Esophagus squamous epithelium (tissue), 5 donors: ENCODE data around the gene SLC6A2. TPM values are rescaled to one million over a fixed set of nuclear protein-coding genes. Genes with fewer than 3 reads are reported as not detected.
A peak's percentile ranks its signal among the peaks of the same experiment; 100 is the strongest.

ENCODE experiments used
- DNase-seq: peaks from one replicate; lab custom pipeline; 2025; lab: John Stamatoyannopoulos, UW
- H3K27ac ChIP-seq, 4 donors: fragments of 200-600 bp; sonication (generic); one replicate each; pipeline ENCODE4 v1.5.1; 2016 to 2019; ENCODE audit warnings: mild to moderate bottlenecking in 1 of 4
- H3K27me3 ChIP-seq, 4 donors: fragments of 200-600 bp; sonication (generic); 1 replicate in 3 of 4; 2 replicates in 1 of 4; pipeline versions ENCODE4 v1.5.1 to v1.6.0; 2017 to 2021; ENCODE audit warnings: antibody characterized with exemption in 1 of 4
- H3K36me3 ChIP-seq, 3 donors: fragments of 200-600 bp; sonication (generic); one replicate each; pipeline ENCODE4 v1.5.1; 2016 to 2019
- H3K4me1 ChIP-seq, 3 donors: fragments of 200-600 bp; sonication (generic); one replicate each; pipeline ENCODE4 v1.5.1; 2017 to 2019
- H3K4me3 ChIP-seq, 4 donors: fragments of 200-600 bp; sonication (generic); 1 replicate in 3 of 4; 2 replicates in 1 of 4; pipeline ENCODE4 v1.5.1; 2016 to 2019; ENCODE audit warnings: mild to moderate bottlenecking in 2 of 4, moderate library complexity in 1 of 4
- H3K9me3 ChIP-seq, 3 donors: fragments of 200-600 bp; sonication (generic); one replicate each; pipeline ENCODE4 v1.5.1; 2016 to 2019
- POLR2A ChIP-seq, 4 donors: fragments of 450-650 bp; IDR thresholded peaks; one replicate each; pipeline ENCODE4 v1.6.1; 2017; ENCODE audit warnings: antibody characterized with exemption in 4 of 4, mild to moderate bottlenecking in 4 of 4, moderate library complexity in 3 of 4
- WGBS, 2 donors: methylation state at CpG; one replicate each; pipeline ENCODE4 v1.1.5; 2018; 5-methylcytosine and 5-hydroxymethylcytosine counted together
- intact Hi-C: fragments of 100-400 bp; cut with DNase I; formaldehyde crosslinking; loops from one replicate; pipeline ENCODE4 v1.15.0; 2022
- total RNA-seq, 4 donors: library from RNA; depleted of rRNA; stranded (reverse); fragments of >200 nt; gene quantifications; one replicate each; pipeline ENCODE4 v1.1.0, GENCODE V29; 2016
- TF ChIP-seq, protein P1 (sequence below), 6 experiments: fragments of 450-650 bp in 4 of 6; fragments of 200-600 bp in 2 of 6; sonication (generic) in 2 of 6; IDR thresholded peaks; one replicate each; pipeline ENCODE4 v1.5.1; 2016 to 2019; ENCODE audit warnings: antibody characterized with exemption in 6 of 6, mild to moderate bottlenecking in 4 of 6, moderate library complexity in 4 of 6
- donor health status: DM: yes; HTN: yes; CAD: no.

Gene SLC6A2
- total RNA-seq, 4 donors from 2014 or later: 0.18 to 0.76 TPM; not detected in 2

- H3K36me3 ChIP-seq: no peaks in the 10 kb centered on the region
- no peak for TF ChIP-seq POLR2A (IDR thresholded peaks at IDR 0.05)
- TF ChIP-seq, protein P1, sequence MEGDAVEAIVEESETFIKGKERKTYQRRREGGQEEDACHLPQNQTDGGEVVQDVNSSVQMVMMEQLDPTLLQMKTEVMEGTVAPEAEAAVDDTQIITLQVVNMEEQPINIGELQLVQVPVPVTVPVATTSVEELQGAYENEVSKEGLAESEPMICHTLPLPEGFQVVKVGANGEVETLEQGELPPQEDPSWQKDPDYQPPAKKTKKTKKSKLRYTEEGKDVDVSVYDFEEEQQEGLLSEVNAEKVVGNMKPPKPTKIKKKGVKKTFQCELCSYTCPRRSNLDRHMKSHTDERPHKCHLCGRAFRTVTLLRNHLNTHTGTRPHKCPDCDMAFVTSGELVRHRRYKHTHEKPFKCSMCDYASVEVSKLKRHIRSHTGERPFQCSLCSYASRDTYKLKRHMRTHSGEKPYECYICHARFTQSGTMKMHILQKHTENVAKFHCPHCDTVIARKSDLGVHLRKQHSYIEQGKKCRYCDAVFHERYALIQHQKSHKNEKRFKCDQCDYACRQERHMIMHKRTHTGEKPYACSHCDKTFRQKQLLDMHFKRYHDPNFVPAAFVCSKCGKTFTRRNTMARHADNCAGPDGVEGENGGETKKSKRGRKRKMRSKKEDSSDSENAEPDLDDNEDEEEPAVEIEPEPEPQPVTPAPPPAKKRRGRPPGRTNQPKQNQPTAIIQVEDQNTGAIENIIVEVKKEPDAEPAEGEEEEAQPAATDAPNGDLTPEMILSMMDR (IDR thresholded peaks at IDR 0.05): no peak
- H3K4me3 ChIP-seq: no peak overlapping the region
- peaks cover 0 to 13% (median 0%) of the 10 kb centered on the region in 4 donors for H3K27me3 ChIP-seq
- H3K27ac ChIP-seq: no peak overlapping the region
- no peaks in the 10 kb centered on the region for H3K4me1 ChIP-seq
- DNase-seq: no peak
- H3K9me3 ChIP-seq: no peaks in the 10 kb centered on the region
- 54% methylated on average over 2 of the region's 2 CpGs for WGBS, 2 donors
- intact Hi-C loops: no loop called here
These were observed 76.7 kb downstream of the SLC6A2 start for GRCh38 chr16:55732496-55732895.

DNA sequence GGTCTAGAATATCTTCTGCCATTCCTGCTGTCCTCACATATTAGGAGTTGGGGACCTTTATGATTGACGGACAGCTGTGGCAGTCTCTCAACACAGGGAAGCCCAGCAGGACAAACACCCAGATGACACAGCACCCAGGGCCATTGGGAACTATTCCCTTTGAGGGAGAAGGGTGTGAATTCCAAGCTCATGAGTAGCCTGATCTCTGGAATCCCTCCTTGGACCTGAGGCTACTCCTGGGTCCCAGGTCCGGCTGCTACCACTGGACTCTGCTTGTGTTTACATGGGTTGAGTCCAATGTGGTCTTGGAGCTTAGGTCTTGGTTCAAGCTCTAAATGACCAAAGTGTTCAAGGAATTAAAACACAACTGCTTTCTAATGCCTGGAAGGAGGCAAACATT lies 78.9 kb downstream of the SLC6A2 start:
- WGBS, 2 donors: 58 to 60% methylated on average over 1 to 2 of the region's 2 CpGs

DNA sequence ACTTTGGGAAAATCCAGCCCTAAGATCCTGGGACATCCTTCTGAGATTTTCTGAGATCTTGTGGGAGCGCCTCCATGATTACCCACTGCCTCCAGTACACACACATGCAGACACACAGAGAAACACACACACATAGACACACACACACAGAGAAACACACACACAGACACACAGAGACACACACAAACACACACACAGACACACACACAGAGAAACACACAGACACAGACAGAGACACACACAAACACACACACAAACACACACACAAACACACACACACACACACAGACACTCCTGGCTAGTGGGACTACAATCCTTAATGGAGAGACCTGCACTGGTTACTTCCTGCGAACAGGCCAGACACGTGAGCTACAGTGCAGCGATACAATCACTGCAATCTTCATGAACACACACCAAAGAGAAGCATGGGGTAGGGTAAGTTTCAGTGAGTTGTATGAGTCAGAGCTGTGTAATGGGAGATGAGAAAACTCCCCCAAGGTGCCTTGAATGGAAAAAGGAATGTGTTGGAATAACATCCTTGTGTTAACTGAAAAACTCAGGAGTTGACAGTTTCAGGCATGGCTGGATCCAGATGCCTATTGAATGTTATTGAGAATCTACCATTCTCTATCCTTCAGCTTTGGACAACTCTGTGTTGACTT lies 79.5 kb downstream of the SLC6A2 start:
- DNase-seq: no peak
- Histone ChIP-seq H3K9me3 (no peaks in the 10 kb centered on the region), H3K27me3 (peaks cover 0 to 31% (median 0%) of the 10 kb centered on the region in 4 donors), H3K4me1 (no peaks in the 10 kb centered on the region), H3K4me3 (no peak overlapping the region), H3K36me3 (no peaks in the 10 kb centered on the region), H3K27ac (peak overlapping the region in 1 of 4 donors; percentile 85)
- WGBS, 2 donors: 65 to 78% methylated on average over 3 to 4 of the region's 4 CpGs
- intact Hi-C loops: no loop called here
- no peak for TF ChIP-seq POLR2A (IDR thresholded peaks at IDR 0.05)
- TF ChIP-seq, protein P1 (IDR thresholded peaks at IDR 0.05): no peak

More for the DNA sequence above, 78.9 kb downstream of the SLC6A2 start:
- H3K4me1 ChIP-seq: no peaks in the 10 kb centered on the region
- DNase-seq: no peak
- no peaks in the 10 kb centered on the region for H3K9me3 ChIP-seq
- TF ChIP-seq POLR2A (IDR thresholded peaks at IDR 0.05): no peak
- TF ChIP-seq, protein P1 (IDR thresholded peaks at IDR 0.05): no peak
- no peaks in the 10 kb centered on the region for H3K36me3 ChIP-seq
- intact Hi-C loops: no loop called here
- no peak overlapping the region for H3K4me3 ChIP-seq
- peaks cover 0 to 29% (median 0%) of the 10 kb centered on the region in 4 donors for H3K27me3 ChIP-seq
- peak overlapping the region in 1 of 4 donors; percentile 7 for H3K27ac ChIP-seq

- WGBS, 2 donors: 63 to 67% methylated on average over 3 of the region's 4 CpGs
- Histone ChIP-seq H3K27me3 (peaks cover 0 to 42% (median 0%) of the 10 kb centered on the region in 4 donors), H3K36me3 (no peaks in the 10 kb centered on the region), H3K9me3 (no peaks in the 10 kb centered on the region), H3K4me3 (no peak overlapping the region), H3K4me1 (no peaks in the 10 kb centered on the region), H3K27ac (peak overlapping the region in 1 of 4 donors; percentile 85)
- TF ChIP-seq POLR2A (IDR thresholded peaks at IDR 0.05): no peak
- TF ChIP-seq, protein P1 (IDR thresholded peaks at IDR 0.05): no peak
- intact Hi-C loops: no loop called here
- DNase-seq: no peak
These were observed 80.9 kb downstream of the SLC6A2 start for GRCh38 chr16:55736671-55737070.

- intact Hi-C loops: no loop called here
- H3K27ac ChIP-seq: peak overlapping the region in 1 of 4 donors; percentile 76
- peaks cover 0 to 42% (median 0%) of the 10 kb centered on the region in 4 donors for H3K27me3 ChIP-seq
- no peaks in the 10 kb centered on the region for H3K36me3 ChIP-seq
- no peak for TF ChIP-seq POLR2A (IDR thresholded peaks at IDR 0.05)
- TF ChIP-seq, protein P1 (IDR thresholded peaks at IDR 0.05): no peak
- DNase-seq: no peak
- 58 to 62% methylated on average over 3 of the region's 3 CpGs for WGBS, 2 donors
- H3K9me3 ChIP-seq: no peaks in the 10 kb centered on the region
- H3K4me1 ChIP-seq: no peaks in the 10 kb centered on the region
- H3K4me3 ChIP-seq: no peak overlapping the region
These were observed 81.5 kb downstream of the SLC6A2 start for GRCh38 chr16:55737318-55737717.
